ENCODE measurements around the gene HSPB8.

- TF ChIP-seq CTCF (conservative IDR thresholded peaks at IDR 0.05), result no peak
- no peak for TF ChIP-seq ZFX (IDR thresholded peaks at IDR 0.05)
These were observed 33.4 kb upstream of the HSPB8 start for GRCh38 chr12:119145367-119145766.
